ENCODE measurements around the gene DOCK8. TPM values are rescaled to one million over a fixed set of nuclear protein-coding genes. Genes with fewer than 3 reads are reported as not detected.

The DOCK8 gene
- total and polyA plus RNA-seq, 2 of the 13 experiments (the other 11 are each of a cell fraction or from before 2014, with no cell fraction given): 0.28 to 0.38 TPM

DNA sequence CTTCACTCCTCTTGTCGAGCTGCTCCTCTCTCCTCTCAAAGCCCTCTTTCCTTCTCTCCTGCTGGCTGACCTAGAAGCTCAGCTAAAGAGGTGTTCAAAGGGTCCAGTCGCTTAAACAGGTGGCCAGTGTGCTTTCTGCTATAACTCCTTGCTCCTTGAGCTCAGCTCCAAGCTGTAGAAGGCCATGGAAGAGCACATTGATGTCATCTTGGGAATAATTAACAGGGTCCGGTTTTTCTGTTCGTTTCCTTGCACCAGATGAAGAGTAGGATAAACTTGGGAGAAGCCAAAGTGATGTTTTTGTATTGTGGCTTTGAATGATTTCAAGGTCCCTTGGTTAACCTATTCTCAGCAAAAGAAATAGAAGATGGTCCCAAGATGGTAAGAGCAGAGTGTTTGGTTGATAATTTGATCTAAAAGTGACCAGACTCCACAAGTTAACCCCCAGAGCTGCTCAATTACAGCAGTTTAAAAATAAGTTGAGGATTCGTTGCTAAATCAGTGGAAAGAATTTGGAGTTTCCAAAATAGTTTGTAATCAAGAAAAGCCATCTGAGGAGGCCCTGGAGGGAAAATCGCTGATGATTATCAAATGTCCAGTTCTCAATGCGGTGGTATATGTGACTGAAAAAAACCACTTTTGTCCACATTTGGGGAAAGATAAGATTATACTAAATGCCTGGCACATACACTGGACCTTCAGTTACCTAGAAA is 148.1 kb downstream of the DOCK8 start:
- H3K4me1 ChIP-seq (ENCODE audit: insufficient read depth, low read length): no peaks in the 10 kb centered on the region
- no peaks in the 10 kb centered on the region for H4K20me1 ChIP-seq (ENCODE audit: insufficient read depth, low read length)
- no TSS peak for BruUV-seq (replicated peaks)
- intact Hi-C loops (cut with micrococcal nuclease; ENCODE audit: unreplicated experiment) (no loop called here), in situ Hi-C loops (cut with HindIII; ENCODE audit: extremely low pct_ligation_motif_present, low pct_unique_long_range_greater_than_20kb) (no loop called here)
- H3K9ac ChIP-seq (ENCODE audit: insufficient read depth, low read depth, low read length): no peak overlapping the region
- H3K36me3 ChIP-seq (replicated peaks in 1 of 2; ENCODE audit: control insufficient read depth in 1 of 2, insufficient read depth in 2 of 2, low read length in 2 of 2): no peaks in the 10 kb centered on the region
- H3K27me3 ChIP-seq (ENCODE audit: control insufficient read depth in 1 of 2, insufficient read depth in 2 of 2, low read length in 2 of 2): no peaks in the 10 kb centered on the region
- no peak overlapping the region for H3K27ac ChIP-seq (ENCODE audit: extremely low read length, insufficient read depth, low read length)
- no peak overlapping the region for H3K4me2 ChIP-seq (ENCODE audit: low read depth, low read length)
- POLR2A ChIA-PET: no interaction called here
- no peak overlapping the region for H3K4me3 ChIP-seq (replicated peaks in 1 of 3; ENCODE audit: insufficient read depth in 1 of 3, low read depth in 2 of 3, low read length in 3 of 3)
- WGBS (ENCODE audit: low lambda C conversion rate): 35% methylated on average over 7 of the region's 7 CpGs
- no peak overlapping the region for H2AFZ ChIP-seq (ENCODE audit: low read length)
- FAIRE-seq (no peak), ATAC-seq (no peak), DNase-seq (ENCODE audit: low spot score) (no peak)
- H3K79me2 ChIP-seq (ENCODE audit: insufficient read depth, low read length): no peaks in the 10 kb centered on the region
- CTCF ChIA-PET (ENCODE audit: low intra/inter-chr PET ratio, low total read pairs): no interaction called here
- TF ChIP-seq HOXA5 (CRISPR knock-in tag; IDR thresholded peaks at IDR 0.05) (no peak), RFX1 (IDR thresholded peaks at IDR 0.05) (no peak), ZNF354B (CRISPR knock-in tag; IDR thresholded peaks at IDR 0.05) (no peak), ZMYM3 (CRISPR knock-in tag; IDR thresholded peaks at IDR 0.05) (no peak), RARG (CRISPR knock-in tag; IDR thresholded peaks at IDR 0.05; ENCODE audit: low read depth) (no peak), YEATS4 (CRISPR knock-in tag; IDR thresholded peaks at IDR 0.05; ENCODE audit: borderline replicate concordance) (no peak), ZNF205 (CRISPR knock-in tag; IDR thresholded peaks at IDR 0.05) (no peak), RBFOX2 (IDR thresholded peaks at IDR 0.05; ENCODE audit: low read depth, low read length) (no peak), THYN1 (CRISPR knock-in tag; IDR thresholded peaks at IDR 0.05; ENCODE audit: borderline replicate concordance, low read depth) (no peak), SOX6 (IDR thresholded peaks at IDR 0.05) (no peak), SOX6 (CRISPR knock-in tag; IDR thresholded peaks at IDR 0.05) (no peak), IRX3 (CRISPR knock-in tag; IDR thresholded peaks at IDR 0.05; ENCODE audit: borderline replicate concordance, low read depth) (no peak), SMAD1 (CRISPR knock-in tag; IDR thresholded peaks at IDR 0.05; ENCODE audit: borderline replicate concordance, low read depth) (no peak), ZBTB7A (CRISPR knock-in tag; IDR thresholded peaks at IDR 0.05) (no peak)
- TF ChIP-seq, protein P1, sequence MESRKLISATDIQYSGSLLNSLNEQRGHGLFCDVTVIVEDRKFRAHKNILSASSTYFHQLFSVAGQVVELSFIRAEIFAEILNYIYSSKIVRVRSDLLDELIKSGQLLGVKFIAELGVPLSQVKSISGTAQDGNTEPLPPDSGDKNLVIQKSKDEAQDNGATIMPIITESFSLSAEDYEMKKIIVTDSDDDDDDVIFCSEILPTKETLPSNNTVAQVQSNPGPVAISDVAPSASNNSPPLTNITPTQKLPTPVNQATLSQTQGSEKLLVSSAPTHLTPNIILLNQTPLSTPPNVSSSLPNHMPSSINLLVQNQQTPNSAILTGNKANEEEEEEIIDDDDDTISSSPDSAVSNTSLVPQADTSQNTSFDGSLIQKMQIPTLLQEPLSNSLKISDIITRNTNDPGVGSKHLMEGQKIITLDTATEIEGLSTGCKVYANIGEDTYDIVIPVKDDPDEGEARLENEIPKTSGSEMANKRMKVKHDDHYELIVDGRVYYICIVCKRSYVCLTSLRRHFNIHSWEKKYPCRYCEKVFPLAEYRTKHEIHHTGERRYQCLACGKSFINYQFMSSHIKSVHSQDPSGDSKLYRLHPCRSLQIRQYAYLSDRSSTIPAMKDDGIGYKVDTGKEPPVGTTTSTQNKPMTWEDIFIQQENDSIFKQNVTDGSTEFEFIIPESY (CRISPR knock-in tag; IDR thresholded peaks at IDR 0.05): no peak
- TF ChIP-seq, protein P2, sequence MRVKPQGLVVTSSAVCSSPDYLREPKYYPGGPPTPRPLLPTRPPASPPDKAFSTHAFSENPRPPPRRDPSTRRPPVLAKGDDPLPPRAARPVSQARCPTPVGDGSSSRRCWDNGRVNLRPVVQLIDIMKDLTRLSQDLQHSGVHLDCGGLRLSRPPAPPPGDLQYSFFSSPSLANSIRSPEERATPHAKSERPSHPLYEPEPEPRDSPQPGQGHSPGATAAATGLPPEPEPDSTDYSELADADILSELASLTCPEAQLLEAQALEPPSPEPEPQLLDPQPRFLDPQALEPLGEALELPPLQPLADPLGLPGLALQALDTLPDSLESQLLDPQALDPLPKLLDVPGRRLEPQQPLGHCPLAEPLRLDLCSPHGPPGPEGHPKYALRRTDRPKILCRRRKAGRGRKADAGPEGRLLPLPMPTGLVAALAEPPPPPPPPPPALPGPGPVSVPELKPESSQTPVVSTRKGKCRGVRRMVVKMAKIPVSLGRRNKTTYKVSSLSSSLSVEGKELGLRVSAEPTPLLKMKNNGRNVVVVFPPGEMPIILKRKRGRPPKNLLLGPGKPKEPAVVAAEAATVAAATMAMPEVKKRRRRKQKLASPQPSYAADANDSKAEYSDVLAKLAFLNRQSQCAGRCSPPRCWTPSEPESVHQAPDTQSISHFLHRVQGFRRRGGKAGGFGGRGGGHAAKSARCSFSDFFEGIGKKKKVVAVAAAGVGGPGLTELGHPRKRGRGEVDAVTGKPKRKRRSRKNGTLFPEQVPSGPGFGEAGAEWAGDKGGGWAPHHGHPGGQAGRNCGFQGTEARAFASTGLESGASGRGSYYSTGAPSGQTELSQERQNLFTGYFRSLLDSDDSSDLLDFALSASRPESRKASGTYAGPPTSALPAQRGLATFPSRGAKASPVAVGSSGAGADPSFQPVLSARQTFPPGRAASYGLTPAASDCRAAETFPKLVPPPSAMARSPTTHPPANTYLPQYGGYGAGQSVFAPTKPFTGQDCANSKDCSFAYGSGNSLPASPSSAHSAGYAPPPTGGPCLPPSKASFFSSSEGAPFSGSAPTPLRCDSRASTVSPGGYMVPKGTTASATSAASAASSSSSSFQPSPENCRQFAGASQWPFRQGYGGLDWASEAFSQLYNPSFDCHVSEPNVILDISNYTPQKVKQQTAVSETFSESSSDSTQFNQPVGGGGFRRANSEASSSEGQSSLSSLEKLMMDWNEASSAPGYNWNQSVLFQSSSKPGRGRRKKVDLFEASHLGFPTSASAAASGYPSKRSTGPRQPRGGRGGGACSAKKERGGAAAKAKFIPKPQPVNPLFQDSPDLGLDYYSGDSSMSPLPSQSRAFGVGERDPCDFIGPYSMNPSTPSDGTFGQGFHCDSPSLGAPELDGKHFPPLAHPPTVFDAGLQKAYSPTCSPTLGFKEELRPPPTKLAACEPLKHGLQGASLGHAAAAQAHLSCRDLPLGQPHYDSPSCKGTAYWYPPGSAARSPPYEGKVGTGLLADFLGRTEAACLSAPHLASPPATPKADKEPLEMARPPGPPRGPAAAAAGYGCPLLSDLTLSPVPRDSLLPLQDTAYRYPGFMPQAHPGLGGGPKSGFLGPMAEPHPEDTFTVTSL (CRISPR knock-in tag; IDR thresholded peaks at IDR 0.05; ENCODE audit: borderline replicate concordance): no peak
- TF ChIP-seq, protein P3, sequence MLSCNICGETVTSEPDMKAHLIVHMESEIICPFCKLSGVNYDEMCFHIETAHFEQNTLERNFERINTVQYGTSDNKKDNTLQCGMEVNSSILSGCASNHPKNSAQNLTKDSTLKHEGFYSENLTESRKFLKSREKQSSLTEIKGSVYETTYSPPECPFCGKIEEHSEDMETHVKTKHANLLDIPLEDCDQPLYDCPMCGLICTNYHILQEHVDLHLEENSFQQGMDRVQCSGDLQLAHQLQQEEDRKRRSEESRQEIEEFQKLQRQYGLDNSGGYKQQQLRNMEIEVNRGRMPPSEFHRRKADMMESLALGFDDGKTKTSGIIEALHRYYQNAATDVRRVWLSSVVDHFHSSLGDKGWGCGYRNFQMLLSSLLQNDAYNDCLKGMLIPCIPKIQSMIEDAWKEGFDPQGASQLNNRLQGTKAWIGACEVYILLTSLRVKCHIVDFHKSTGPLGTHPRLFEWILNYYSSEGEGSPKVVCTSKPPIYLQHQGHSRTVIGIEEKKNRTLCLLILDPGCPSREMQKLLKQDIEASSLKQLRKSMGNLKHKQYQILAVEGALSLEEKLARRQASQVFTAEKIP (CRISPR knock-in tag; IDR thresholded peaks at IDR 0.05; ENCODE audit: borderline replicate concordance): no peak
- no peaks in the 10 kb centered on the region for H3K9me3 ChIP-seq (ENCODE audit: low read length)
